GM21360 (cell line): ENCODE measurements around the gene SORCS3.

Experiments
- ATAC-seq: cut with Tn5 transposase; IDR thresholded peaks from one replicate; pipeline ENCODE4 v1.9.1; 2021; ENCODE audit warnings: mild to moderate bottlenecking, moderate library complexity; ENCODE audit not compliant: unreplicated experiment

The SORCS3 gene

DNA sequence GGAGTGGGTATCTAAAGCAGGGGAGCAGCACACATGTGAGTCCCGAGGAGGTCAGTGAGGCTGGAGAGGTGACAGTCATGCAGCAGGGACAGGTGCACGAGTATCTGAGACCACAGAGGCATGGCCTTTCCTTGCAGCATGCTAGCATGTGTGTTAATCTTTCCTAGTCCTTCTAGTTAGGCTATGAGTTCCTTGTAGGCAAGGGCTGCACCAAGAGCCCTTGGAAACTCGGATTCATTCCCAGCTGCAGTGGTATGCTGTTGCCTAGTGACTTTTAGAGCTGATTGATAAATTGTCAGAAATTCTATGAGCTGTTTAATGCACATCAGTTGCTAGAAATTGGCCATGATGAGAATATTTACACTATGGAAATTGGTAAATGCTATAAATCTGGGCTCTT lies 132.0 kb downstream of the SORCS3 start:
- ATAC-seq: no peak

DNA sequence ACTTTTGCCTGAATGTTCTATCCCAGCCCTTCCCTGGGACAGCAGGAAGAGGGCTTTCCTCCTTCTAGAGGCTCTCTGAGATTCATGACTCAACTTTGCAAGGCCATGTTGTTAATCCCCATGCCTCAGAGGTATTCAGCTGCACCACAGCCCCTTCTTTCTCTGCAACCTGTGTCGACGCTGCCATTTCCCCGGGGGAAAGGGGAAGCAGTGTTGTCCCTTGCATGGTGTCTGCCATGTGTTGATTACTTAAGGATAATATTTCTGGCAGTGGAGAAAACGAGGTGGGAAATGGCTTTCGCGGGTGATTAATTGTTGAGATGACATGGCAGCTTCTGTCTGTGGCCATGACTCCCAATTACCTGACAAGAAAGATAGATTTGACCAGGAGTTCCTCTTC lies 133.1 kb downstream of the SORCS3 start:
- no peak for ATAC-seq

DNA sequence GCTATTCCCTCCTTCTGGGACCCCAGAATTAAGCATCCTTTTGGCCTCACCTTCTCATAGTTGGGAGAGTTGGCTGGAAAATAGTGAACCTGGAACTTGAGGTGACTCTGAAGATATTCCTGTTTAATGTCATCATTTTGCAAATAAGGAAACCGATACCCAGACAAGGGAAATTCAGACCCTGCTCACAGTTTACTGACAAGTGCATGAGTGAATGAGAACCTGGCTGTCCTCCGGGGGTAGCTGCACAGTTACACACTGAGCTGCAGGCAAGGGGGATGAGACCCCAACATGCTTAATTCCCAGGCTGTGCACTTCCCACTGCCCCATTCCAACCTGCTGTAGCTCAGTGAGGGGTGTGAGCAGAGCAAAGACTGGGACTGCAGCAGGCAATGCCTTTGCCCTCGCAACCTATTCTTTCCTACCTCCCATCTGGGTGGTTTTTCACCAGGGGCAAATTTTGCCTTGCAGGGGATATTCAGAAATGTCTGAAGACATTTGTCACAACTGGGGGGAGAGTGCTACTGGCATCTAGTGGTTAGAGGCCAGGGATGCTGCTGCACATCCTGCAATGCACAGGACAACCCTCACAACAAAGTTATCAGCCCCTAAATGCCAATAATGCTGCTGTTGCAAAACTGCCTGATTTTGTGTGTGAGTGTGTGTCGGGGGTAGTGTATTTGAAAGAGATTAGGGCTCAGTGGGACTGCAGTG lies 136.2 kb downstream of the SORCS3 start:
- ATAC-seq: no peak

DNA sequence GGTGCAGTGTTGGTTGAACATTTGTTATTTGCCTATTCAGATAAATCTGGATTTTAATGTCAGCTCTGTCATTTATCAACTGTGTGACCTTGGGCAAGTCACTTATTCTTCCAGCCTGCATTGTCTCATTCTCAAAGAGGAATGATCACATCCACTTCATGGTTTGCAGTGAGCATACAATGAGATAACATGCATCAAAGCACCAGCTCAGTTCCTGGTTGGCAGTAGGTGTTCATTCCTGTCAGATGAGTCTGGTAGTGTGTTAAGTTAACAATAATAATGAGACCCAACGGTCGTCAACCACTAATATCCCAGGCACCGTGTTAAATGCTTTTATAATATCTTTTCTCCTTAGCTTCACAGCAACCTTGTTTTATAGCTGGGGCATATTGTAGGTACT lies 137.3 kb downstream of the SORCS3 start:
- ATAC-seq: no peak

DNA sequence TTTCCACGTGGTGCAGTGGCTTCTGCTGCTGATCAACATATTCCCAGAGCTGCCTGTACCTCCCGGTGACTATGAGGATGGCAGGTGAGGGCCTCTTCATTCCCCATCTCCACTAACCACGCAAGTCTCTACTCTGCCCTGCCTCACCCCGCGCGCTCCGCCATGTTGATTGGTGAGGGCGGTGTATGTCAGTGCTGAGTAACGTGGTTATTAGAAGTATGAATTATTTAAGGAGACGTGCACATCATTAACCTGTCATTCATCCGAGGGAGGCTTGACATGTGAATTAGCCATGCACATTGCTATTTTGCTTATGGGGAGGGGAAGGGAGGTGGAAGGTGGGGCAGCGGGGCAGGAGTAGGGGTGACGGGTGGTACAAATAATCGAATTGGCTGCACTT lies 138.6 kb downstream of the SORCS3 start:
- ATAC-seq: no peak

DNA sequence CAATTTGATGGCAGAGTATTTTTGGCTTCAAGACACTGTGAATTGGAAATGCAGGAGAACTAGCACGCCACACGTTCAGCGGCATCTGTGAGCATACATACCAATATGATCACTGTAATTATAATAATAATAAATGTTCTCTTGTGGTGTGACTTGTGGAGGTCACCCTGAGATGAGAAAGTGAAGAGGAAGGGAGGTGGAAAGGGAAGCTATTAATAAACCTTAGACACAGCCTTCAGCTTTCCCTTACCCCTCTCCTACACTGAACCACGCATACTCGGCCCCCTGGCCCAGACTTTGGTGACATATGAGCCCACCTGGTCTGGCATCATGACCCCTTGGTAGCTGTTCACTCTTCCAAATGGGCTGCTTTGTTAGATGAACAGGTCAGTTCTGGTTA lies 139.1 kb downstream of the SORCS3 start:
- no peak for ATAC-seq

DNA sequence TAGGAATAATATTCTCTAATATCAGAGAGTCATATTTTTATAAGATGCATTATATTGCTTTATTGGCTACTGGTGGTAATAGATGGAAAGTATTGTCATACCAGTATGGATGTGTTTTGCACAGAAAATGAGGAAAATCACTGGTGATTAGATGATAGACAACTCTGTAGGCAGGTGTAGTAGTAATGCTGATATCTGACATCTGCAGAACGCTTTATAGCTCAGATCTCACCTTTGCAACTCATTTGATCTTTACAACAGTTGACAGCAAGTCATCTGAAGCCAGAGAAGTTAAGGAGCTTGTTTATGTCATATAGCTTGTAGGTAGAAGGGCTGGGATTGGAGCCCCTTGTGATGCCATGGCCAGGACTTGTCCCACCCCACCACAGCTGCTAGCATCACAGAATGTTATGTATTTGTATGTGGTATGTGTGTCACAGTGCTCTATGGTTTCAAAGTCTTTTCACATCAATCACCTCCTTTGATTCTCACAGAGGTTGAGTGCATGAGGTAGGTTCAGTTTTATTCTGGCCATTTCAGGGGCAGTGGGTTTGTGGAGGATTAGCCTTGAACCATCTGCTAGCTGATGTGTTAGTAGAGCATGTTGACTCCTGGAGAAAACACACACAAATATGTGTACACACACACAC lies 140.0 kb downstream of the SORCS3 start:
- no peak for ATAC-seq

DNA sequence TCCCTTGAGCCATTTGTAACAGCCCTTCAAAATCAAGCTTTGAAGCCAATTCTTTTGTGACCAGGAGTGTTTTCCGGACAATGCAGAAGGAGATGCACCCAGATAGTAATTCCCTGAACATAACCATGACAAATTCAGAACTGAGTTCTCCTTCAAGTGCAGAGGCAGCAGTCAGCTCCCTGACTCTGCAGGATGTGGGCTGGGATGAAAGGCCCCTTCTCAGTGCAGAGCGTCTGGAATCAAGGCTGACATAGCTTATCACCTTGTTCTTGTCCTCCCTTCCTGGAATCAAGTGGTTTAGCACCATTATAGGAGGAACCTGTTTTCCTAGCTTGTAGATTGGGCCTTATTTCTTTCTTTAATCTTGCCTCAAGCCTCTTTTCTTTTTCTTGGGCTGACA lies 143.4 kb downstream of the SORCS3 start:
- ATAC-seq: no peak

DNA sequence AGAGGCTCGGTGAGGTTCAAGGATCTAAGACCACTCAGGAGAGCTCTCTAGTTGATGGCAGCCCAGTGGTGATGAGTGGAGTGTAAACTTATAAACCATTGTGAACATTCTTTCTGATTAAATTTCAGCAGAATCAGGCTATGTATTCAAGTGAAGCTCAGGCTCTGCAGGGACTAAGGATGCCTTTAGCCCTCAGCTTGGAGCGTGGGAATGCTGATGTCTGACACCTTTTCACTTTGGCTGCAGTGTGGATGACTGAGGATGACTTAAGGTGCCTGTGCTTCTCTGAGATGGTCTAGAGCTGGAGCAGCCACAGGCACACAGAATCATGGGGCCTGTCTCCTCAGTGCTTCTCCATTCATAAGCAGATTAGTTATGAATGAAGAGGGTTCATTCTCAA lies 150.4 kb downstream of the SORCS3 start:
- ATAC-seq: no peak

DNA sequence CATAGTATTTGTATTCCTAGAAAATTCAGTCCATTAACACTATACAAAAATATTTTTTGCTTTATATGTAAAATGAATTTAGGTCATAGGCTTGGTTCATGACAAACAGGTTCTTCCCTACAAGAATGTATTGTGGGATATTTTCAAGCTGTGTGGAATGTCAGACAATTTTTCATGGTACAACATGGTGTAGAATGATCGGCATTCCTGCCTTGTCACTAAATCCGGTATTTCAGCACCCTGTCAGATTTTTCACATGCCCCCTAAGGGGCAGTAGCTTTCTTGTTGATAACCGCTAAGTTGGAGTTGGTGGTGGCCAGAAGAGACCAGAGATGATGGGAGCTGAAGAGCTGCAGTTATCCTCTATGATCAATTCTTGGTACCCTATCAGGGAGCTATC lies 154.3 kb downstream of the SORCS3 start:
- no peak for ATAC-seq

DNA sequence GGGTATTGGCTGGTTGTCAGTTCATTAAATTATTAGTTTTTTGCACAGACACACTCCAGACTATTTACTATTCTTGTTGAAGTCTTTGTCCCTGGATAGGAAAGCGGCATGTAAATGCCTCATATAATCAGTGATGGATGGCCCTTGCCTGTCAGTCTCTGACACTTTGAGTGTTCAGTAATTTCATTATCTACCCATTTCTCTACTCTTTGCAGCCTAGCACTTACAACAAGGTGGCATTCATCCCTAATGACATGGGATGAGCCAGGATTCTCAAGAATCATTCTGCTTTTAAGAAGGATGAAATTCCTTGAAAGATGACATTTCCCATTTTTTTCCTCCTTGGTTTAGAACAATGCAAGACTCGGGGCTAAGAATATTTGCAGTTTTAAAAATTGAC lies 155.7 kb downstream of the SORCS3 start:
- no peak for ATAC-seq

DNA sequence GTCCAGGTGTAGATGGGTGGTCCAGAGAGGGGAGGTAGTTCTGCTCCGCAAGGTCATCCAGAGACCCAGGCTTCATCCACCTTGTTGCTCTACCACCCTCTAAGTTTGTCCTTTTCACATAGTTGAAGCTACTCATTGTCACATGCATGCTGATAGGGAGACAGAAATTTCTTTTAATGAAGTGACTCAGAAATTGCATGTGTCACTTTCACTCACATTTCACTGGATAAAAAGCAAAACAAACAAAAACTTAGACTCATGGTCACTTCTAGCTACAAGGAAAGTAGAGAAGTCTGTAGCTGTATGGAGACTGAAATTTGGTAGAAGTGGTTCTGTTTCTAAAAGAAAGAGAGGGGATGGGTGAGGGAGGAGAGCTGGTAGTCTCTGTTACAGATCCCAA lies 161.9 kb downstream of the SORCS3 start:
- no peak for ATAC-seq

DNA sequence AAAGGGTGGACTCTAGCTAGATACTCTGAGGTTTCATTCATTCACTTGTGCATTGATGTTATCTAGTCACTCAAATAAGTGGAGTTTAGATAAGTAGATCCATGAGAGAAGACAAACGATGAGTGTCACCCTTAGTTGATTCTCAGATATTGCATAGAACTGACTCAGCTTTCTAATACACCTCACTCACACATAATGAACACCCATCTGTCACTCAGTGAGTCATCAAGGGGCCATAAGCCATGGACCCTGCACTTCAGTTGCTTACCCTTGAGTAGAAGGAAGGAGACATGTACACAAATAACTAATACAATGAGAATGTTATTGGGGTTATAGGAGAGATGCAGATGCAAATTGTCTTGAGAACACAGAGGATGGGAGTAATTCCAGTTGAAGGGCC lies 163.8 kb downstream of the SORCS3 start:
- no peak for ATAC-seq

DNA sequence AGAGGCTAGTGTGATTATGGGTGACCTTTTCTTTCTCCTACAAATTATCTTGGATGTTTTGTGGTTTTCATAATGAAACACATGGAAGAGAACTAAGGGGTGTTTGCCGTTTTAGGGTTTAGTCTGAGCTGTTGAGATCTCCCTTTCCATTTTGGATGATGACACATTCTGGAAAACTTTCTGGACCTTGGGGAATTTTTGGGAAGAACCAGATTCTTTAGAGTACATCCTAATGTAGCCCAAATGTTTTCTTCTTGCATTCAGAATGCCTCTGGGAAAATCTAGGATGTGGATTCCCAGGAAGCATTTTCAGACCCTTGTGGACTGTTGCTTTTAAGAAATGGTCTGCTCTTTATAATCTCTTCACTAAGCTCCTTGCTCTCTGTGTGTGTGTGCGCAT lies 165.7 kb downstream of the SORCS3 start:
- ATAC-seq: no peak

DNA sequence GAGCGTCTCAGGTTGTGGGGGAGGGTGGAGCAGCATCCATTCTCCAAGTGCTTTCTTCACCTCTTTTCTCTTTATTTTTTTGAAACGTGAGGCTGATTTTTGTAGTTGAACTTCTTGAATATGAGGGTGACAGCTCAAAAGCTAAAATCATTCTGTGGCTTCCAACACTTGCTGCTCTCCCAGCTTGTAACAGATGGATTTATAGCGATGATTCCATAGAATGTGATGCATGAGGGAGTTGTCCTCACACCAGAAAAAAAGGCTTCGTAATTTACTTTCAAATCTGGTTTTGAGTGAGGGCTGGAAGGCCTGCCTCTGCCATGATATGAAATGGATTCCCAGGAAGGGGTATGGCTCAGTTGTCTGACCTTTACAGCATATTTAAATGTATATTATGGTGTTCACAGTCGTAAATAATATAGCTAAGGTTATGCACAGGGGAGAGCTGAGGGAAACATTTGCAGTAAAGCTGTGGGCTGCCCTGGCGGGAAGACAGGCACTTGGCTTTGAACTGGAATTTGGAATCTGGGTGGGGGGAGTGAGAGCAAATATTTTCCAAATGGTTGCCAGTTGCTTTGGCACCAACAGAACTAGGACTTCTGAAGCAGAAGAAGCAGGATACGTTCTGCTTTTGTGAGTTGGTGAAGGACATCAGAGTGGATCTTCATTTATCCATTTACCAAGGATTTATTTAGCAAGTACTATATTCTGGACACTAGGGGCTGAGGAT lies 166.7 kb downstream of the SORCS3 start:
- no peak for ATAC-seq

DNA sequence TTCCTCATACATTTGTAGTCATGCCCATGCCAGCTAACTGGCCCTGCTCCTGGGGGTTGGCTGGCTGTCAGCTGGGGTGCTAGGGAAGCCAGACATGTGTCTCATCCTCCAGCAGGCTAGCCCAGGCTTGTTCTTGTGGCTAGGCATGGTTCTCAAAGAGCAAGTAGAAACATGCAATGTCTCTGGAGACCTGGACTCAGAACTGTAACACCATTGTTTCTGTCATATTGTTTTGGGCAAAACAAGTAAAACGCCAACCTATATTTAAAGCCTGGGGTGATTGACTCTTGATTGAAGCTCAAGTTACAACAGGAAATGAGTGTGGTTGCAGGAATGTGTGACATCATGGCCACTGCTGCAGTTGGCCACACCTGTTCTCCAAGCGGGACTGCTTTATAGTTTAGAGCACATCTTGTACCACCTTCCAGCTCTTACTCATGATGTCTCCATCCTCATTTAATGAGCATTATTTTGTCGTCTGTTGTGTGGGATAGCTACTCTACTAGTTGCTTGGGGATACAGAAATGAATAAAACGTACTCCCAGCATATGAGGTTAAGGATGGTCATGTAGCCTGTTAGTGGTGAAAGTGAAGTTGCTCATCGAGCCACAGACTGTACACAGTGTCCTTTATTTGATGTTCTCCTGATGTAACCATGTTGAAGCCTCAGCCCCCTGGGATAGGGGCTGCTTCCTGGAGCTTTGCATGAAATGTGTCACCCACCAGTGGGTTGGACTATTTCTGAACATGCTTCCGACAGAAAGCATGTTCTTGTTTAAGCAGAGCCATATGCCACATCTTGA lies 168.4 kb downstream of the SORCS3 start:
- peak; percentile 78 for ATAC-seq

DNA sequence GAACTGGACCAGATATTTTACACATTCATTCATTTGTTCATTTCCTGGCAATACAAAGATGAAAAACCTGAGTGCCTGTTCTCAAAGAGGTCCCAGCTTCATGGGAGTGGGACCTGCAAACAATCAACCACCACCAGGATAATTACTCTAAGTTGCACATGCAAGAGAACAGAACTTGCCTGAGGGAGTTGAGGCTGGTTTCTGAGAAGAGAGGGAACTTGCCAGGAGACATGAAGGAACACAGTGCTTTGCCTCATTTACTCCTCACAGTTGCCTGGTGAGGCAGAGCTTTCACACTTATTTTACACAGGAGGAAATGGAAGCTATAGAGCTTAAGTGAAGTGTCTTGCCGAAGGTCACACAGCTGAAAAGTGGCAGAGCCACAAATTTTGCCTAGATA lies 170.1 kb downstream of the SORCS3 start:
- no peak for ATAC-seq

DNA sequence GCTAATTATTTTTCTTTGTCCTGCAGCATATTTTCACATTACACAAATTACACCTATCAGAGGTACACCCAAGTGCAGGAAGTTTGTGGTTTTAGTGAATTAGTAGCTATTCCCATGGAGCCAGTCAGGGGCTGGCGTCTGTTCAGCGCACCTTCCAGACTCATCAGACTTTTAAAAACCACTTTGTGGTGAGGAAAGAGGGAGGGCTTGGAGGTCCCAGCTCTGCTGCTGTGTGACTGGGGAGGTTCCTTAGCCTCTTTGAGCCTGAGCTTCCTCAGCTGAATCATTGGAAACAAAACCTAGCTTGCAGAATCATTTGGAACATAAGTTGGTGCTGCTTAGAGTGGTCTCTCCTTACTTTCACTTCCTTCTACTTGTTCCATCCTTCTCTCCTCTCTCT lies 175.4 kb downstream of the SORCS3 start:
- no peak for ATAC-seq

DNA sequence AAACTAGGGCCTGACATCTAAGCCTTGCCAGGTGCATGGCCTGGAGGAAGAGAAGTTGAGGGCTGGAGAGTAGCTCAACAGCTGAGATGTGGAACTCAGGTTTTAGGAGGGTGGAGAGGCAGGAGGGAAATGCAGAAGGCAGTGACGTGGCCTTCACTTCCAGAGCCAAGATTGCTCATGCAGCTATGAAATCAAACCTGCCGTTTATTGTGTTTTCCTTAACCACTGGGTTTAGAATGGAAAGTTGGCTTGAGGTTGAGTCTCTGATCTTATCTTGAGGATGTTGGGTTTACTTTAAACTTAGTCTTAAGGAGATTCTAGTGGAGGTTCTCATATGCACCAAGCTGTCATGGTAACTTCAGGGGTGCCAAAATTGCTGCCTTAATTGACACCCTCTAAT lies 178.6 kb downstream of the SORCS3 start:
- ATAC-seq: no peak

DNA sequence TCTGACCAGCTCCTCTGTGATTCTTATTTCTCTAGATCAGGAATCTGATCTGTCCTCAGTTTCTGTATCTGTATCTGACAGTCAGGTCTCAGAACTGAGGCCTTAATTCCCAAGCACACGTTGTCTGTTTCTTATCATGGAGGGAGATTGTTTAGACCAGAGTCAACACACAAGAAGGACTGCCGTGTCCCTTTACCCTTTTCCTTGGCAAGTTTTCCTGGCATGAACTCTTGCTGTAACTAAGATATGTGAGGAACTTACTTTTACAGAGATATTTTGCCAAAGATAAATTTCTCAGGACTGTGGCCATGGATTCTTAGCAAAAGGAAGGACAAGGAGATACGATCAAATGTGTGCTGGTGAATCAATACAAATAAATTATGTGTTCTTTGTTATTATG lies 181.0 kb downstream of the SORCS3 start:
- ATAC-seq: no peak

DNA sequence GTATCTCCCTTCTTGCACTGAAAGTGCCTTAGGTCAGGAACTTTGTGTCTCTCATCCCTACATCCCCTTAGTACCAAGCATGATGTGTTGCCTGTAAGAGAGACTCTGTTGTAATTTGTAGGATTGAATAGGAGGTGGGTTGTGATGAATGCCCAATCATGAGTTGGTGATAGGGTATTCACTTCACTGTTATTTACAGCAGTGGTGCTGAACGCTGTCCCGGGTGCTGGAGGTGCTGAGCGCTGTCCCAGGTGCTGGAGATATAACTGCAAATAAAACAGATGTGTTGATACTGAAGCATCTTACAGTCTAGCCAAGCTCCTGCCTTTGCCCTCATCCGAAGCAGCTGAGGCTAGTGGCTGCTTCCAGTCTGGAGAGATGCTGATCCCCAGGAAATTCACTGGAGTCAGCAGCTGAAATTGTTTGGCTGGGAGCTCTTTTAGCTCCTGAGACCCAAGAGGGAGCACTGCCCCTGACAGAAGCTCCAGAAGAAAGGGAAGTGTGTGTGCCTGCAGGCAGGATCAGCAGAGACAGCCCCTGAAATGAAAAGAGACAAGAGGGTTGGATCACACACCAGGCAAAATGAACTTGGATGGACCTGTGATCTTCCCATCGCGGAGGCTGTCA lies 183.4 kb downstream of the SORCS3 start:
- ATAC-seq: no peak
